IMR-90 (cell line): ENCODE data around the gene NXN. TPM values are rescaled to one million over a fixed set of nuclear protein-coding genes. Genes with fewer than 3 reads are reported as not detected.
A peak's percentile ranks its signal among the peaks of the same experiment; 100 is the strongest.

Experiments
- ATAC-seq: fragments of 200-7000 bp; cut with Tn5 transposase; 2 replicates; pipeline ENCODE4 v1.9.1; 2020; ENCODE audit warnings: low read depth, mild to moderate bottlenecking, moderate library complexity
- BruUV-seq: library from RNA; stranded (reverse); fragments of 400-500 nt; replicated peaks from 2 replicates; lab custom pipeline; 2021; lab: Mats Ljungman, UMichigan
- CTCF ChIA-PET: fragments of 300-600 bp; formaldehyde crosslinking; extraction: SDS; loops from one replicate; lab custom pipeline; 2021; ENCODE audit warnings: antibody characterized with exemption; lab: Yijun Ruan, JAX
- POLR2A ChIA-PET: fragments of 300-600 bp; sonication (Branson Sonifier 250); formaldehyde crosslinking; loops from one replicate; lab custom pipeline; 2022; ENCODE audit warnings: antibody characterized with exemption; ENCODE audit not compliant: unreplicated experiment; lab: Charles Lee
- DNase-seq: peaks from one replicate; pipeline ENCODE4 v3.0.0; 2013
- H2AFZ ChIP-seq: replicated peaks from 2 replicates; pipeline ENCODE3; 2013; ENCODE audit warnings: low read length, mild to moderate bottlenecking; ENCODE audit not compliant: poor library complexity
- H2AK5ac ChIP-seq: 2 replicates; pipeline ENCODE4 v1.6.1; 2013; ENCODE audit warnings: low read depth, low read length, inconsistent platforms
- H2AK9ac ChIP-seq: replicated peaks from 2 replicates; pipeline ENCODE3; 2013; ENCODE audit warnings: mild to moderate bottlenecking, low read depth, low read length, moderate library complexity; ENCODE audit not compliant: poor library complexity
- H2BK120ac ChIP-seq: 2 replicates; pipeline ENCODE4 v1.6.1; 2013; ENCODE audit warnings: low read depth, low read length, inconsistent platforms
- H2BK15ac ChIP-seq: 3 replicates; pipeline ENCODE4 v1.6.1; 2013; ENCODE audit warnings: low read depth, low read length, inconsistent platforms
- H2BK20ac ChIP-seq: 2 replicates; pipeline ENCODE4 v1.6.1; 2013; ENCODE audit warnings: low read depth, mild to moderate bottlenecking, inconsistent platforms, low read length, moderate library complexity
- H2BK5ac ChIP-seq: 2 replicates; pipeline ENCODE4 v1.6.1; 2013; ENCODE audit warnings: mild to moderate bottlenecking, low read depth, low read length, inconsistent platforms; ENCODE audit not compliant: poor library complexity, severe bottlenecking
- H3K14ac ChIP-seq: replicated peaks from 2 replicates; pipeline ENCODE4 v1.6.1; 2013; ENCODE audit warnings: low read depth, low read length, inconsistent platforms
- H3K18ac ChIP-seq: 2 replicates; pipeline ENCODE4 v1.6.1; 2013; ENCODE audit warnings: low read depth, low read length, control low read depth
- H3K23ac ChIP-seq: 2 replicates; pipeline ENCODE4 v1.6.1; 2013; ENCODE audit warnings: low read depth, low read length, inconsistent platforms
- H3K27ac ChIP-seq: 2 replicates; pipeline ENCODE4 v1.5.1; 2013; ENCODE audit warnings: mild to moderate bottlenecking, control low read depth, low read length; ENCODE audit not compliant: insufficient read depth
- H3K27me3 ChIP-seq: 2 replicates; pipeline ENCODE4 v1.6.1; 2013; ENCODE audit warnings: low read length; ENCODE audit not compliant: control insufficient read depth, insufficient read depth
- H3K36me3 ChIP-seq: 2 replicates; pipeline ENCODE4 v1.6.1; 2013; ENCODE audit warnings: low read length, mixed read lengths; ENCODE audit not compliant: control insufficient read depth, insufficient read depth
- H3K4ac ChIP-seq: 2 replicates; pipeline ENCODE4 v1.6.1; 2013; ENCODE audit warnings: low read depth, low read length, inconsistent platforms
- H3K4me1 ChIP-seq: 2 replicates; pipeline ENCODE4 v1.6.1; 2013; ENCODE audit warnings: low read length, mixed read lengths; ENCODE audit not compliant: control insufficient read depth, insufficient read depth
- H3K4me2 ChIP-seq: 2 replicates; pipeline ENCODE4 v1.6.1; 2013; ENCODE audit warnings: low read depth, mild to moderate bottlenecking, control low read depth, low read length, moderate library complexity
- H3K4me3 ChIP-seq: 2 replicates; pipeline ENCODE4 v1.5.1; 2013; ENCODE audit warnings: low read depth, mild to moderate bottlenecking, control low read depth, low read length, moderate library complexity; ENCODE audit not compliant: insufficient read depth
- H3K56ac ChIP-seq: 2 replicates; pipeline ENCODE4 v1.6.1; 2013; ENCODE audit warnings: low read length, inconsistent platforms; ENCODE audit not compliant: insufficient read depth; ENCODE audit errors: extremely low read depth
- H3K79me1 ChIP-seq, 2 experiments: 2 replicates each; pipeline ENCODE4 v1.6.1; 2013; ENCODE audit warnings: low read length in 2 of 2, inconsistent platforms in 1 of 2, low read depth in 1 of 2
- H3K9ac ChIP-seq: 2 replicates; pipeline ENCODE4 v1.6.1; 2013; ENCODE audit warnings: low read depth, low read length, control low read depth
- H3K9me1 ChIP-seq: 2 replicates; pipeline ENCODE4 v1.6.1; 2013; ENCODE audit warnings: low read length, inconsistent platforms; ENCODE audit not compliant: insufficient read depth
- H3K9me3 ChIP-seq: 2 replicates; pipeline ENCODE4 v1.6.1; 2013; ENCODE audit warnings: low read length; ENCODE audit not compliant: control insufficient read depth, insufficient read depth
- H4K20me1 ChIP-seq: 2 replicates; pipeline ENCODE4 v1.6.1; 2013; ENCODE audit warnings: low read length, inconsistent platforms; ENCODE audit not compliant: insufficient read depth
- H4K5ac ChIP-seq: 2 replicates; pipeline ENCODE4 v1.6.1; 2013; ENCODE audit warnings: mild to moderate bottlenecking, low read depth, low read length, control low read depth
- H4K8ac ChIP-seq, 2 experiments: 2 replicates each; pipeline ENCODE4 v1.6.1; 2013; ENCODE audit warnings: low read depth in 2 of 2, low read length in 2 of 2, control low read depth in 1 of 2, inconsistent platforms in 1 of 2
- H4K91ac ChIP-seq: 2 replicates; pipeline ENCODE4 v1.6.1; 2013; ENCODE audit warnings: low read depth, low read length, inconsistent platforms; ENCODE audit not compliant: insufficient read depth
- CEBPB ChIP-seq: IDR thresholded peaks from 2 replicates; pipeline ENCODE4 v1.6.1; 2012; ENCODE audit warnings: low read depth, low read length, improper control_type of control experiment
- CHD1 ChIP-seq: IDR thresholded peaks from 2 replicates; pipeline ENCODE4 v1.6.1; 2012; ENCODE audit warnings: low read depth, low read length, improper control_type of control experiment
- FOS ChIP-seq: fragments of 150-350 bp; IDR thresholded peaks from 2 replicates; pipeline ENCODE4 v1.6.1; 2016; ENCODE audit warnings: low read depth, low read length
- MAFK ChIP-seq: IDR thresholded peaks from 2 replicates; pipeline ENCODE4 v1.6.1; 2012; ENCODE audit warnings: low read depth, low read length, improper control_type of control experiment
- NFE2L2 ChIP-seq: fragments of 150-350 bp; IDR thresholded peaks from 2 replicates; pipeline ENCODE4 v1.6.1; 2016; ENCODE audit warnings: low read depth, mild to moderate bottlenecking, low read length
- POLR2A ChIP-seq: IDR thresholded peaks from 2 replicates; pipeline ENCODE4 v1.6.1; 2012; ENCODE audit warnings: mild to moderate bottlenecking, low read depth, low read length
- RAD21 ChIP-seq: IDR thresholded peaks from 2 replicates; pipeline ENCODE4 v1.6.1; 2012; ENCODE audit warnings: low read length, improper control_type of control experiment
- RCOR1 ChIP-seq: IDR thresholded peaks from 2 replicates; pipeline ENCODE4 v1.6.1; 2012; ENCODE audit warnings: mild to moderate bottlenecking, low read length, improper control_type of control experiment; ENCODE audit not compliant: insufficient replicate concordance
- RFX5 ChIP-seq: IDR thresholded peaks from 2 replicates; pipeline ENCODE4 v1.8.0; 2012; ENCODE audit warnings: low read depth, mild to moderate bottlenecking, low read length, moderate library complexity
- SMC3 ChIP-seq: fragments of 150-350 bp; IDR thresholded peaks from 2 replicates; pipeline ENCODE4 v1.6.1; 2016; ENCODE audit warnings: low read depth, mild to moderate bottlenecking, antibody characterized with exemption, low read length, moderate library complexity
- WGBS, 2 experiments: methylation state at CpG; one replicate each; pipeline versions ENCODE4 v1.1.5 to v1.1.7; 2013; ENCODE audit warnings: missing lambda C conversion rate in 2 of 2; ENCODE audit not compliant: insufficient read length in 1 of 2; ENCODE audit errors: extremely low coverage in 2 of 2; 5-methylcytosine and 5-hydroxymethylcytosine counted together
- dilution Hi-C: fragments of 300-500 bp; cut with HindIII; formaldehyde crosslinking; loops from one replicate; pipeline ENCODE4 v1.14.3; 2018; ENCODE audit warnings: low sequenced_read_pairs; ENCODE audit not compliant: unreplicated experiment
- in situ Hi-C: fragments of 300-500 bp; cut with MboI; formaldehyde crosslinking; loops from 3 replicates; pipeline ENCODE4 v1.14.3; 2019; ENCODE audit warnings: low sequenced_read_pairs, inconsistent platforms, mixed read lengths
- intact Hi-C: fragments of 100-400 bp; cut with micrococcal nuclease; formaldehyde crosslinking; loops from 2 replicates; pipeline ENCODE4 v1.10.0; 2022
- polyA plus RNA-seq, 3 experiments: library from polyadenylated mRNA; depleted of rRNA; stranded (reverse); fragments of >200 nt; gene quantifications; 2 replicates each; pipeline ENCODE4 v1.2.3, GENCODE V29; 2012; ENCODE audit warnings: low replicate concordance in 1 of 3
- total RNA-seq: library from RNA; depleted of rRNA; stranded (reverse); fragments of >200 nt; gene quantifications from 2 replicates; pipeline ENCODE4 v1.2.3, GENCODE V29; 2012
- TF ChIP-seq, protein P1 (sequence below): fragments of 150-350 bp; IDR thresholded peaks from 2 replicates; pipeline ENCODE4 v1.6.1; 2016; ENCODE audit warnings: low read depth, mild to moderate bottlenecking, low read length, moderate library complexity, borderline replicate concordance
- TF ChIP-seq, protein P2 (sequence below): fragments of 150-350 bp; IDR thresholded peaks from 2 replicates; pipeline ENCODE4 v1.6.1; 2017; ENCODE audit warnings: mild to moderate bottlenecking, antibody characterized with exemption, low read length, low read depth
- TF ChIP-seq, protein P3 (sequence below): conservative IDR thresholded peaks from 2 replicates; pipeline ENCODE4 v1.5.1; 2012; ENCODE audit warnings: mild to moderate bottlenecking, low read depth, low read length, improper control_type of control experiment

Gene NXN
- total and polyA plus RNA-seq, 2 of the 4 experiments (the other 2 are of a cell fraction): 52.5 to 116 TPM

DNA sequence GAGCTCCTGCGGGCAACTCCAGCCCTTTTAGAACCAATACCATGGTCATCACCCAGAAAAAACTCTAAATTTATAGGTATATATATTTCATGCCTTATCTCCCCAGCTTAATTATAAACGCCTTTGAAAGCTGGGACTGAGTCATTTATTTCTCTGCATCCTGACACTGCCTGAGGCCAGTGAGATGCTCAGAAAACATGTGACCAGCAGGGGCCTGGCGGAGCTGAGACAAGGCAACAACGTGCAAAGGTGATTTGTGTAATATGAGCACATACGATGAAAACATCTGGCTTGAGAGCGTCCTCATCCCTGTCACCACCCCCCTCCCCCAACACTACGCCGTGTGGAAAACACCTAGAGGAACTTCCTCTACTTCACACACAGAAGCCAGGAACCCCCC, 22.7 kb downstream of the NXN start:
- peaks cover 20% of the 10 kb centered on the region for H3K9me1 ChIP-seq
- H3K4me1 ChIP-seq: peaks cover 20% of the 10 kb centered on the region
- ATAC-seq (no peak), DNase-seq (no peak)
- H3K56ac ChIP-seq: no peak overlapping the region
- H2AK5ac ChIP-seq: 0 out of 2 replicates have a peak overlapping the region, but pooled peaks have one; percentile 13
- H3K18ac ChIP-seq: no peak overlapping the region
- no peak overlapping the region for H3K9ac ChIP-seq
- no peak overlapping the region for H4K91ac ChIP-seq
- no peaks in the 10 kb centered on the region for H3K9me3 ChIP-seq
- no peak overlapping the region for H3K4ac ChIP-seq
- in situ Hi-C loops: no loop called here
- H3K27ac ChIP-seq: no peak overlapping the region
- no peak overlapping the region for H2BK120ac ChIP-seq
- H3K36me3 ChIP-seq: peaks cover 18% of the 10 kb centered on the region
- dilution Hi-C loops: no loop called here
- H2AK9ac ChIP-seq: no peak overlapping the region
- CTCF ChIA-PET: interaction anchor here (0.5 kb wide), 2 partner anchors 91 to 174 kb away, joined by 3 read pairs; no protein-coding TSS in a partner anchor
- no peak overlapping the region for H2BK20ac ChIP-seq
- H2BK15ac ChIP-seq: no peak overlapping the region
- TF ChIP-seq CEBPB (no peak), NFE2L2 (no peak), RAD21 (no peak), POLR2A (no peak), RCOR1 (no peak), MAFK (no peak), RFX5 (no peak), CHD1 (no peak), FOS (no peak), SMC3 (no peak)
- TF ChIP-seq, protein P1, sequence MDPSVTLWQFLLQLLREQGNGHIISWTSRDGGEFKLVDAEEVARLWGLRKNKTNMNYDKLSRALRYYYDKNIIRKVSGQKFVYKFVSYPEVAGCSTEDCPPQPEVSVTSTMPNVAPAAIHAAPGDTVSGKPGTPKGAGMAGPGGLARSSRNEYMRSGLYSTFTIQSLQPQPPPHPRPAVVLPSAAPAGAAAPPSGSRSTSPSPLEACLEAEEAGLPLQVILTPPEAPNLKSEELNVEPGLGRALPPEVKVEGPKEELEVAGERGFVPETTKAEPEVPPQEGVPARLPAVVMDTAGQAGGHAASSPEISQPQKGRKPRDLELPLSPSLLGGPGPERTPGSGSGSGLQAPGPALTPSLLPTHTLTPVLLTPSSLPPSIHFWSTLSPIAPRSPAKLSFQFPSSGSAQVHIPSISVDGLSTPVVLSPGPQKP: no peak
- TF ChIP-seq, protein P2, sequence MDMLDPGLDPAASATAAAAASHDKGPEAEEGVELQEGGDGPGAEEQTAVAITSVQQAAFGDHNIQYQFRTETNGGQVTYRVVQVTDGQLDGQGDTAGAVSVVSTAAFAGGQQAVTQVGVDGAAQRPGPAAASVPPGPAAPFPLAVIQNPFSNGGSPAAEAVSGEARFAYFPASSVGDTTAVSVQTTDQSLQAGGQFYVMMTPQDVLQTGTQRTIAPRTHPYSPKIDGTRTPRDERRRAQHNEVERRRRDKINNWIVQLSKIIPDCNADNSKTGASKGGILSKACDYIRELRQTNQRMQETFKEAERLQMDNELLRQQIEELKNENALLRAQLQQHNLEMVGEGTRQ: no peak
- TF ChIP-seq, protein P3, sequence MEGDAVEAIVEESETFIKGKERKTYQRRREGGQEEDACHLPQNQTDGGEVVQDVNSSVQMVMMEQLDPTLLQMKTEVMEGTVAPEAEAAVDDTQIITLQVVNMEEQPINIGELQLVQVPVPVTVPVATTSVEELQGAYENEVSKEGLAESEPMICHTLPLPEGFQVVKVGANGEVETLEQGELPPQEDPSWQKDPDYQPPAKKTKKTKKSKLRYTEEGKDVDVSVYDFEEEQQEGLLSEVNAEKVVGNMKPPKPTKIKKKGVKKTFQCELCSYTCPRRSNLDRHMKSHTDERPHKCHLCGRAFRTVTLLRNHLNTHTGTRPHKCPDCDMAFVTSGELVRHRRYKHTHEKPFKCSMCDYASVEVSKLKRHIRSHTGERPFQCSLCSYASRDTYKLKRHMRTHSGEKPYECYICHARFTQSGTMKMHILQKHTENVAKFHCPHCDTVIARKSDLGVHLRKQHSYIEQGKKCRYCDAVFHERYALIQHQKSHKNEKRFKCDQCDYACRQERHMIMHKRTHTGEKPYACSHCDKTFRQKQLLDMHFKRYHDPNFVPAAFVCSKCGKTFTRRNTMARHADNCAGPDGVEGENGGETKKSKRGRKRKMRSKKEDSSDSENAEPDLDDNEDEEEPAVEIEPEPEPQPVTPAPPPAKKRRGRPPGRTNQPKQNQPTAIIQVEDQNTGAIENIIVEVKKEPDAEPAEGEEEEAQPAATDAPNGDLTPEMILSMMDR: no peak
- no peaks in the 10 kb centered on the region for H3K27me3 ChIP-seq
- no peak overlapping the region for H3K23ac ChIP-seq
- no peak overlapping the region for H4K5ac ChIP-seq
- no peak overlapping the region for H3K14ac ChIP-seq
- no peak overlapping the region for H3K4me3 ChIP-seq
- WGBS, 2 experiments: no CpG with 5 or more reads among the region's 8 CpGs
- H3K4me2 ChIP-seq: no peak overlapping the region
- POLR2A ChIA-PET: no interaction called here
- H4K20me1 ChIP-seq: peaks cover 66% of the 10 kb centered on the region
- intact Hi-C loops: no loop called here
- peaks cover 23 to 74% of the 10 kb centered on the region in 2 experiments for H3K79me1 ChIP-seq
- H2AFZ ChIP-seq: no peak overlapping the region
- no peak overlapping the region for H4K8ac ChIP-seq
- no peak overlapping the region for H2BK5ac ChIP-seq
- no TSS peak for BruUV-seq
